GM18498 (cell line): ENCODE measurements around the gene FER1L5.

ENCODE experiments used
- ATAC-seq: cut with Tn5 transposase; IDR thresholded peaks from one replicate; pipeline ENCODE4 v1.9.1; 2021; ENCODE audit warnings: mild to moderate bottlenecking, moderate library complexity; ENCODE audit not compliant: unreplicated experiment

FER1L5 gene

GRCh38 chr2:96694816-96695455 lies 52.4 kb downstream of the FER1L5 start:
- no peak for ATAC-seq

GRCh38 chr2:96695602-96696001 lies 53.0 kb downstream of the FER1L5 start:
- no peak for ATAC-seq

GRCh38 chr2:96697476-96697875 lies 54.9 kb downstream of the FER1L5 start:
- no peak for ATAC-seq

GRCh38 chr2:96698221-96698861 lies 55.8 kb downstream of the FER1L5 start:
- no peak for ATAC-seq

- ATAC-seq, result no peak
Observed at GRCh38 chr2:96699021-96699420, 56.5 kb downstream of the FER1L5 start.

DNA sequence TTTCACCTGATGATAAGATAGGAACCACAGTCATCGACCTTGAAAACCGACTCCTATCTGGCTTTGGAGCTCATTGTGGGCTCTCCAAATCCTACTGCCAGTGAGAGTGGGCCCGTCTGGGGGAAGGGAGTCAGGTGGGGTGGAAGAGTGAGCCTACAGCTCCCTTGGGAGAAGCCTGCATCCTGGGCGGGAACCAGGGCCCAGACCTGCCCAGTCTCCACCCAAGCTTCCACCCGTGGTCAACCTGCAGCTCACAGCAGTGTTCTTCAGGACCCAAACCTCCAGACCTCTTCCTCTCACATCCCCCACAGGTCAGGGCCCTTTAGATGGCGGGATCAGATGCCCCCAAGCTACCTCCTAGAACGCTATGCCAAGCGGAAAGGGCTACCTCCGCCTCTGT lies 57.1 kb downstream of the FER1L5 start:
- no peak for ATAC-seq

GRCh38 chr2:96700086-96700485 lies 57.5 kb downstream of the FER1L5 start:
- no peak for ATAC-seq

DNA sequence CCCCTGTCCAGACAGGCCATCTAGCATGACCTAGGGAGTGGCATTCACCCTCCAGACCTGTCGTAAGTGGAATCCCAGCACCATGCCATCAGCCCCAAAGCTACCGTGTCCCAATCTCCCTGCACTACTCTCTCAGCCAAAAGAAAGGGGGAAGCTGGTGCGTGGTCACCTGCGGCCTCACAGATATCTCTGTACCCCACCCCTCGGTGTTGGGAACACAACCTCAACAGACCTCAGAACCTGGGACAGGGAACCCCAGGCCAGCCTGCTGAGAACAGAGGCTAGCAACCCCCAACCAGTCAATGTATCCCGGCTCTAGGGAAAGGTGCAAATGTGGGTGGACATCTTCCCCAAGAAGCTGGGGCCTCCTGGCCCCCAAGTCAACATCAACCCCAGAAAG lies 59.1 kb downstream of the FER1L5 start:
- ATAC-seq, result no peak

GRCh38 chr2:96702098-96702785 lies 59.7 kb downstream of the FER1L5 start:
- no peak for ATAC-seq

DNA sequence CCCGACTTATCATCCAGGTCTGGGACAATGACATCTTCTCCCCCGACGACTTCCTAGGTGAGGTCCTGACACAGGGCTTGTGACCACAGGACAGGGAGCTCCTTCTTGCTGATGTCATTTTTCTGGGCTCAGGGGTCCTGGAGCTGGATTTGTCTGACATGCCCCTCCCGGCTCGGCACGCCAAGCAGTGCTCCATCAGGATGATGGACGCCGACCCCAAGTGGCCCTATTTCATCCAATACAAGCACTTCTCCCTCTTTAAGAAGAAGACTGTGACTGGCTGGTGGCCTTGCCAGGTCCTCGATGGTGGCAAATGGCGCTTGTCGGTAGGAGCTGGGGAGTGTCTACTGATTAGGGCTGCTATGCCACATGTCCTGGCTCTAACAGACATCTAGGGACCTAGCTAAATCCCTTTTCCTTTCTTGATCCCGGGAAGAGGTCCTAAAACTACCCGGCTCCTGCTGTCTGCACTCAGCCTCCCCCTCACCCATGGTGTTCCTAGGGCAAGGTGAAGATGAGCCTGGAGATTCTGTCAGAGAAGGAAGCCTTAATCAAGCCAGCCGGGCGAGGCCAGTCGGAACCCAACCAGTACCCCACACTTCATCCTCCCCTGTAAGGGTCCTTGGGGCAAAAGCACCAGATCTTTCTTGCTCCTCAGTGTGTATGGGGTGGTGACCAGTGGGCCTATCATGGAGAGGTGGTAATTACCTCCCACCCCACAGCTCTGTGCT lies 60.6 kb downstream of the FER1L5 start:
- ATAC-seq, result no peak

DNA sequence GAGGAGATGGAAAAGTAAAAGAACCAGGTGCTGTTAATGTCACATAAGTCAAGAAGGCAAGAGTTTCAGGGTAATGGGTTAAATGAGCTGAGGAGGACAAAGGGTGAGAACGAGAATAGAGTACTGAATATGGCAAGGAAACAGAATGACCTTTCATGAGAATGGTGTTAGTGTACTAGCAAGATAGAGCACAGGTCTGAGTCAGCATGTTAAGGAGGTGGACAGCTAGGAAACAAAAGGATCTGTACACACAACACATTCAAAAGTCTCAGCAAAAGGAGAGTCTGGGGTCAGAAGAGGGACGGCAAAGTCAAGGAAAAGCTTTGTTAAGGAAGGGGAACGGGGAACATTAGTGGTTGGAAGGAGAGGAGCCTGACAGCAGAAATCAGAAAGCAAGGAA lies 68.4 kb downstream of the FER1L5 start:
- ATAC-seq, result no peak

GRCh38 chr2:96715658-96716057 lies 73.1 kb downstream of the FER1L5 start:
- no peak for ATAC-seq

- ATAC-seq, result no peak
Observed at GRCh38 chr2:96716388-96716787, 73.8 kb downstream of the FER1L5 start.

DNA sequence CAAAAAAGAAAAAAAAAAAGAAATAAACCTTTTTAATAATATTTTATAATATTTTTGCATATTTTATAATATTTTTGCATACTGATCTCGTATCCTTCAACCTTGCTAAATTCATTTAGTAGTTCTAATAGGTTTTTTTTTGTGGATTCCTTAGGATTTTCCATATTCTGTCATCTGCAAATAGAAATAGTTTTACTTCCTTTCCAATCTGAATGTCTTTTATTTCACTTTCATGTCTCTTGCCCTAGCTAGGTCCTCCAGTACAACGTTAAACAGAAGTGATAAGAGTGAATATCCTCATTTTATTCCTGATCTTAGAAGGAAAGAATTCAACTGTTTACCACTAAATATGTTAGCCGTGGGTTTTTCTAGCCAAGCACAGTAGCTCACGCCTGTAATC lies 83.6 kb downstream of the FER1L5 start:
- no peak for ATAC-seq

GRCh38 chr2:96727431-96727830 lies 84.9 kb downstream of the FER1L5 start:
- no peak for ATAC-seq

DNA sequence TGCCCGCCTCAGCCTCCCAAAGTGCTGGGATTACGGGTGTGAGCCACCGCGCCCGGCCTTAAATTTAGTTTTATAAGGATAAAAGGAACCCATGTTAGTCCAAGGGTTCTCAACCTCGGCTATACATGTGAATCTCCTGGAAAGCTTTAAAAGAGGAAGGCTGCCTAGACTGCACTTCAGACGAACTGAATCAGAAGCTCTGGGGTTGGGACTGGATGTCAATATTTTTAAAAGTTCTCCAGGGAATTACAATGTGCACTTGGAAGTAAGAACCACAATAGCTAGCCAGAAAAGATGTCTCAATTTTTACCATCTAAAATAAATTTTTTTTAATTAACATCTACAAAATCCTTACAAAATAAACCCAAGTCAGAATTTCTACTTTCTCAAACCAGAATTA lies 87.2 kb downstream of the FER1L5 start:
- ATAC-seq, result no peak

GRCh38 chr2:96730212-96730611 lies 87.6 kb downstream of the FER1L5 start:
- ATAC-seq, result no peak

DNA sequence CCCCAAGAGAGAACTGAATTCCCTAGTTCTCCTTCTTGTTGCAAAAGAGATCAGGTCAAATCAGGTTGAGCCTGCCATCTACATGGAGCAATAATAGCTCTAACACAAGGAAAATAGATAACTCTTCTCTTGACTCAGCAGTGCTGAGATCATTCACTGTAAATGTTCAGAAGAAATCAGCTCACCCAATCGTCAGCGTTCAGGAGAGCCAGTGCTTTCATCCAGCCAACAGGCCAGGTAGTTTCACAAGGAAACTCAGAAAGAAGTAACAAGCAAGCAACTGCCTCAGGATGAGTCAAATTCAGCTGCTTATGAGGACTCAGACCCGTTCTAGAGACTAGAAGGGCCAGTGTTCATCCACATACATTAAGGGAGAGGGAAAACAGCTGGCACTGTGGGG lies 91.4 kb downstream of the FER1L5 start:
- ATAC-seq, result no peak

DNA sequence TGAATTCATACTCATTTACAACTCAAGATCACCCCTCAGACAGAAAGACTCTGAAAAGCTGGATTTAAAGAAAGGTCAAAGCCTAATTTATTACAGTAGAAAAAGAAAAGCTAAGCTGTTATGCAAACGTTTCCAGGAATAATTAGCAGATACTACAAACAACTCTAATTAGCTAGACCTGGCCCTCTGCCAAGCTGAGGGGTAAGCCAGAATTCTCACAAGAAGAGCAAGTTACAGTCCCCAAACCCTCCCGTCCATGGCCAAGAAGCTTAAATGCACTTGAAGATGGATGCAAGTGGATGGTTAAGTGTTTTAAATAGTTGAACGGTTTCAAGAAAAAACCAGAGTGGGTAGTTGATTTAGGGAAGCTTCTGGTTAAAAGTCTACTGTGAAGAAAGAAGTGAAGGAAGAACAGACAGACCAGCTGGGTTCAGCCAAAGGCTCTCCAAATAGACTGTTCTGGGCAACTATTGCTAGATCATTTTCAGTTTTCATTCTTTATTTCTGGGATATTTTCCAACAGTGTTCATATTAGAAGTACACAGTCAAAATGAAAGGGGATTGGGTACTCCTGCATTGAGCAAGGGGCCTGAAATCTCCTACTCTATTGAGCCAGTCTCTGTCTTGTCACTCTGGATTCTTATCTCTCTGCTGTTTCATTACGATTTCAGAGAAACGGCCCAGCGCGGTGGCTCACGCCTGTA lies 92.5 kb downstream of the FER1L5 start:
- ATAC-seq, result no peak

DNA sequence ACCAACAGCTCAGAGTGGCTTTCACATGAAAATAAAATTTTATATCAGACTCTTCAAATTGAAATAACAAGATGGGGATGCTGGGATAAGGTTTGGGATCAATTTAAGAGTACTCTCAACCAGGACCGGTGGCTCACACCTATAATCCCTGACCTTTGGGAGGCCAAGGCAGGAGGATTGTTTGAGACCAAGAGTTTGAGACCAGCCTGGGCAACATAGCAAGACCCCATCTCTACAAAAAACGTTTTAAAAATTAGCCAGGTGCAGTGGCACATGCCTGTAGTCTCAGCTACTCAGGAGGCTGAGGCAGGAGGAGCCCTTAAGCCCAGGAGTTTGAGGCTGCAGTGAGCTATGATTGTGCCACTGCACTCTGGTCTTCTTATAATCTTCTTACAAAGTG lies 94.7 kb downstream of the FER1L5 start:
- ATAC-seq, result no peak

DNA sequence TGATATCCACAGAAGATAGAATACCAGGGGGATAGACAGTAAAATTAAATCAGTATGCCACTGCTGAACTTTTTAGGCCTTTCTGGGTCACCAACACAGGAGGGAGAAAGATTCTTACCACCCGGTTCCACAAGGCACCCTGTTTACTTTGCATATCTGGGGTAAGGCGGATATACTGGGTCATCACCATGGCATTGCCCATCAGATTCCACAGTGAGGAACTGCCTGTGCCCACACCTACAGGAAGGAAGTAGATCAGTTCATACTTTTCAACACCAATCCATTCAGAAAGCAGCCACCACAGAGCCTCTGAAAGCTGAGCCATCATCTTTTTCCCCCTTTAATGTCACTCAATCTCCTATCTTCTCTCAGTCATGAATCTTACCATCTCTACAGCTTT lies 95.3 kb downstream of the FER1L5 start:
- ATAC-seq, result no peak
